H9 (cell line): Measurements from ENCODE around the gene CCT7. TPM values are rescaled to one million over a fixed set of nuclear protein-coding genes. Genes with fewer than 3 reads are reported as not detected.

ENCODE experiments used
- DNase-seq: peaks from one replicate; pipeline ENCODE4 v3.0.0-alpha.2; 2017
- H2AFZ ChIP-seq: one replicate; pipeline ENCODE4 v1.6.1; 2013; ENCODE audit warnings: mild to moderate bottlenecking, low read length, control low read depth, moderate library complexity
- H2AK5ac ChIP-seq: 2 replicates; pipeline ENCODE4 v1.6.1; 2013; ENCODE audit warnings: low read length, control low read depth, mixed read lengths; ENCODE audit not compliant: insufficient read length
- H2BK120ac ChIP-seq: one replicate; pipeline ENCODE4 v1.6.1; 2013; ENCODE audit warnings: low read depth, mild to moderate bottlenecking, low read length, control low read depth, inconsistent platforms; ENCODE audit not compliant: poor library complexity, severe bottlenecking
- H2BK12ac ChIP-seq: 2 replicates; pipeline ENCODE4 v1.6.1; 2013; ENCODE audit warnings: low read length, control low read depth, mixed read lengths, low read depth; ENCODE audit not compliant: insufficient read length
- H2BK15ac ChIP-seq: 2 replicates; pipeline ENCODE4 v1.6.1; 2013; ENCODE audit warnings: low read depth, low read length, control low read depth
- H2BK20ac ChIP-seq: one replicate; pipeline ENCODE4 v1.6.1; 2013; ENCODE audit warnings: low read depth, mild to moderate bottlenecking, low read length, control low read depth, inconsistent platforms; ENCODE audit not compliant: poor library complexity, severe bottlenecking
- H2BK5ac ChIP-seq: 2 replicates; pipeline ENCODE4 v1.6.1; 2013; ENCODE audit warnings: low read length, control low read depth, mixed read lengths; ENCODE audit not compliant: insufficient read length
- H3K14ac ChIP-seq: 2 replicates; pipeline ENCODE4 v1.6.1; 2013; ENCODE audit warnings: low read length, control low read depth; ENCODE audit not compliant: insufficient read depth
- H3K18ac ChIP-seq: 2 replicates; pipeline ENCODE4 v1.6.1; 2013; ENCODE audit warnings: low read depth, mild to moderate bottlenecking, mixed read lengths, low read length, control low read depth; ENCODE audit not compliant: insufficient read length
- H3K23ac ChIP-seq: 2 replicates; pipeline ENCODE4 v1.6.1; 2013; ENCODE audit warnings: low read length, control low read depth, mixed read lengths, low read depth; ENCODE audit not compliant: insufficient read length
- H3K23me2 ChIP-seq: 2 replicates; pipeline ENCODE4 v1.6.1; 2013; ENCODE audit warnings: low read depth, mild to moderate bottlenecking, mixed read lengths, low read length, control low read depth; ENCODE audit not compliant: insufficient read length, poor library complexity, severe bottlenecking
- H3K27ac ChIP-seq: 2 replicates; pipeline ENCODE4 v1.5.1; 2013; ENCODE audit warnings: low read length, control low read depth, mixed read lengths, low read depth; ENCODE audit not compliant: insufficient read length
- H3K27me3 ChIP-seq: 2 replicates; pipeline ENCODE4 v1.6.1; 2013; ENCODE audit warnings: low read length, control low read depth, inconsistent platforms; ENCODE audit not compliant: insufficient read depth
- H3K4ac ChIP-seq: 2 replicates; pipeline ENCODE4 v1.6.1; 2013; ENCODE audit warnings: low read depth, mild to moderate bottlenecking, control low read depth, inconsistent platforms, low read length, moderate library complexity
- H3K4me1 ChIP-seq: 2 replicates; pipeline ENCODE4 v1.6.1; 2013; ENCODE audit warnings: low read length, control low read depth, inconsistent platforms; ENCODE audit not compliant: insufficient read depth
- H3K4me2 ChIP-seq: 2 replicates; pipeline ENCODE4 v1.6.1; 2013; ENCODE audit warnings: low read length, control low read depth, mixed read lengths; ENCODE audit not compliant: insufficient read length, insufficient read depth
- H3K56ac ChIP-seq: 2 replicates; pipeline ENCODE4 v1.6.1; 2013; ENCODE audit warnings: low read depth, mild to moderate bottlenecking, mixed read lengths, low read length, control low read depth; ENCODE audit not compliant: insufficient read length
- H3K79me1 ChIP-seq: 2 replicates; pipeline ENCODE4 v1.6.1; 2013; ENCODE audit warnings: low read depth, mild to moderate bottlenecking, moderate library complexity, low read length, control low read depth, inconsistent platforms; ENCODE audit not compliant: insufficient read depth, poor library complexity, severe bottlenecking
- H3K79me2 ChIP-seq: 2 replicates; pipeline ENCODE4 v1.6.1; 2013; ENCODE audit warnings: low read length, control low read depth, inconsistent platforms; ENCODE audit not compliant: insufficient read depth
- H3K9ac ChIP-seq: 2 replicates; pipeline ENCODE4 v1.6.1; 2013; ENCODE audit warnings: low read length, control low read depth, mixed read lengths; ENCODE audit not compliant: insufficient read length; ENCODE audit errors: extremely low read depth
- H3K9me3 ChIP-seq: one replicate; pipeline ENCODE4 v1.6.1; 2013; ENCODE audit warnings: low read depth, low read length, inconsistent platforms; ENCODE audit not compliant: control insufficient read depth
- H3T11ph ChIP-seq: one replicate; pipeline ENCODE4 v1.6.1; 2013; ENCODE audit warnings: mild to moderate bottlenecking, low read length, control low read depth, inconsistent platforms
- H4K20me1 ChIP-seq: one replicate; pipeline ENCODE4 v1.6.1; 2013; ENCODE audit not compliant: control insufficient read depth, insufficient read length, insufficient read depth
- H4K5ac ChIP-seq: 2 replicates; pipeline ENCODE4 v1.6.1; 2013; ENCODE audit warnings: low read depth, mild to moderate bottlenecking, mixed read lengths, low read length, control low read depth; ENCODE audit not compliant: insufficient read length
- H4K8ac ChIP-seq: replicated peaks from 2 replicates; pipeline ENCODE4 v1.6.1; 2013; ENCODE audit warnings: low read length, control low read depth, mixed read lengths, low read depth; ENCODE audit not compliant: insufficient read length
- H4K91ac ChIP-seq: 2 replicates; pipeline ENCODE4 v1.6.1; 2013; ENCODE audit warnings: low read depth, mild to moderate bottlenecking, moderate library complexity, mixed read lengths, low read length, control low read depth; ENCODE audit not compliant: insufficient read length
- H3K27ac Mint-ChIP-seq, 3 experiments: 2 replicates in 2 of 3; 3 replicates in 1 of 3; pipeline ENCODE4 v1.8.0; 2020 to 2021; ENCODE audit warnings: mixed read lengths in 3 of 3, mild to moderate bottlenecking in 1 of 3, moderate library complexity in 1 of 3
- H3K27me3 Mint-ChIP-seq: 2 replicates; pipeline ENCODE4 v1.8.0; 2021; ENCODE audit warnings: low read depth, mild to moderate bottlenecking, moderate library complexity, mixed read lengths
- H3K36me3 Mint-ChIP-seq, 3 experiments: 2 replicates in 2 of 3; 3 replicates in 1 of 3; pipeline ENCODE4 v1.8.0; 2020 to 2021; ENCODE audit warnings: low read depth in 3 of 3, mixed read lengths in 3 of 3; ENCODE audit not compliant: insufficient read depth in 1 of 3
- H3K4me1 Mint-ChIP-seq, 2 experiments: 2 replicates each; pipeline ENCODE4 v1.8.0; 2020; ENCODE audit warnings: mixed read lengths in 2 of 2
- H3K4me3 Mint-ChIP-seq, 2 experiments: 2 replicates in 1 of 2; 3 replicates in 1 of 2; pipeline ENCODE4 v1.8.0; 2020 to 2021; ENCODE audit warnings: mild to moderate bottlenecking in 2 of 2, mixed read lengths in 2 of 2, moderate library complexity in 1 of 2
- H3K9me3 Mint-ChIP-seq, 2 experiments: 2 replicates in 1 of 2; 3 replicates in 1 of 2; pipeline ENCODE4 v1.8.0; 2020; ENCODE audit warnings: mild to moderate bottlenecking in 2 of 2, mixed read lengths in 2 of 2, moderate library complexity in 1 of 2
- WGBS: extraction: QIAGEN DNeasy Blood & Tissue Kit; methylation state at CpG from one replicate; pipeline ENCODE4 v1.1.7; 2013; ENCODE audit warnings: missing lambda C conversion rate, low lambda C conversion rate, mixed read lengths; ENCODE audit not compliant: insufficient read length; ENCODE audit errors: extremely low coverage; 5-methylcytosine and 5-hydroxymethylcytosine counted together
- total RNA-seq: library from RNA; stranded (reverse); gene quantifications from 2 replicates; pipeline ENCODE4 v1.2.1, GENCODE V29; 2021
- TF ChIP-seq, protein P1 (sequence below): fragments of 200-600 bp; sonication (generic); conservative IDR thresholded peaks from 3 replicates; pipeline ENCODE4 v1.8.0; 2021; ENCODE audit warnings: antibody characterized with exemption, mild to moderate bottlenecking

CCT7 gene
- total RNA-seq, 1 experiment from 2014 or later: 500 TPM

DNA sequence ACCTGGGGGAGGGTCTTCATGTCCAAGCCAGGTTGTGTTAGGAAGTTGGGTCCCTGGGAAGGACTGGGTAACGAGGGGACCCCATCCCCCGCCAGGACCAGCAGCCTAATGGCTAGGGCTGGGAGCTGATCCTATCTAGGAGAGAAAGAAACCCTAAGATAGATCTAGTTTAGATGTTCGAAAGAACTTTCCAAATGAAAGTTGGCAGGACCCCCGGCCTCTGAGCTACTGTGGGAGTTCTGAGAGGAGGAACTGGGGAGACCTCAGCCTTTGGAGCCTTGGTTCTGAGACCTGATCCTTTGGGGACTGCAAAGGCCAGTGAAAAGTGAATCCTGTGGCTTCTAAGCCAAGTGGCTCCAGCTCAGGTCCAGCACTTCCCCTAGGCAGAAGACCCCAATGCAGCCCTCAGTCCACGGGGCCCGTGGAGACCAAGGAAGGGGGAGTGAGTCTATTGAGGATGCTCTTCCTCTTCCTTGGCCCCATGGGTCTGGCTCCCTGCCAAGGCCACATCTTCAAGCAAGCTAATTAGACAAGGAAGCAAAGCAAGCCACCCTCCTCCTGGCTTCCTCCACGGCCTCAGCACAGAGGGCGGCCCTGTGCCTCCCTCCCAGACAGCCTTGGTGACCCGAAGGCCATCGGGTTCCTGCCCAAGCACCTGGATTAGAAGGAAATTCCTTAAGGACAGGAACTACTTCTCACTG is 23.5 kb downstream of the CCT7 start:
- Histone ChIP-seq H4K20me1 (no peaks in the 10 kb centered on the region), H3K4ac (no peak overlapping the region), H3K56ac (no peak overlapping the region), H2BK20ac (no peak overlapping the region), H2BK120ac (no peak overlapping the region), H3K27me3 (no peaks in the 10 kb centered on the region), H3K18ac (no peak overlapping the region), H3K9ac (no peak overlapping the region), H3K14ac (no peak overlapping the region), H3K23me2 (no peaks in the 10 kb centered on the region), H2BK5ac (no peak overlapping the region), H2AFZ (no peak overlapping the region), H3K4me1 (no peaks in the 10 kb centered on the region), H2AK5ac (no peak overlapping the region), H3K79me1 (no peaks in the 10 kb centered on the region), H4K8ac (no peak overlapping the region), H3K79me2 (no peaks in the 10 kb centered on the region), H2BK15ac (no peak overlapping the region), H3K9me3 (no peaks in the 10 kb centered on the region), H3K4me2 (no peak overlapping the region), H3T11ph (no peak overlapping the region), H2BK12ac (no peak overlapping the region), H4K5ac (no peak overlapping the region), H4K91ac (no peak overlapping the region), H3K23ac (no peak overlapping the region), H3K27ac (no peak overlapping the region)
- H3K4me3 Mint-ChIP-seq: no peak overlapping the region
- no CpG with 5 or more reads among the region's 10 CpGs for WGBS
- DNase-seq: no peak
- peaks cover 17 to 18% of the 10 kb centered on the region in 2 experiments for H3K4me1 Mint-ChIP-seq
- no peak overlapping the region for H3K27ac Mint-ChIP-seq
- TF ChIP-seq, protein P1, sequence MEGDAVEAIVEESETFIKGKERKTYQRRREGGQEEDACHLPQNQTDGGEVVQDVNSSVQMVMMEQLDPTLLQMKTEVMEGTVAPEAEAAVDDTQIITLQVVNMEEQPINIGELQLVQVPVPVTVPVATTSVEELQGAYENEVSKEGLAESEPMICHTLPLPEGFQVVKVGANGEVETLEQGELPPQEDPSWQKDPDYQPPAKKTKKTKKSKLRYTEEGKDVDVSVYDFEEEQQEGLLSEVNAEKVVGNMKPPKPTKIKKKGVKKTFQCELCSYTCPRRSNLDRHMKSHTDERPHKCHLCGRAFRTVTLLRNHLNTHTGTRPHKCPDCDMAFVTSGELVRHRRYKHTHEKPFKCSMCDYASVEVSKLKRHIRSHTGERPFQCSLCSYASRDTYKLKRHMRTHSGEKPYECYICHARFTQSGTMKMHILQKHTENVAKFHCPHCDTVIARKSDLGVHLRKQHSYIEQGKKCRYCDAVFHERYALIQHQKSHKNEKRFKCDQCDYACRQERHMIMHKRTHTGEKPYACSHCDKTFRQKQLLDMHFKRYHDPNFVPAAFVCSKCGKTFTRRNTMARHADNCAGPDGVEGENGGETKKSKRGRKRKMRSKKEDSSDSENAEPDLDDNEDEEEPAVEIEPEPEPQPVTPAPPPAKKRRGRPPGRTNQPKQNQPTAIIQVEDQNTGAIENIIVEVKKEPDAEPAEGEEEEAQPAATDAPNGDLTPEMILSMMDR: no peak
- no peaks in the 10 kb centered on the region for H3K27me3 Mint-ChIP-seq
- peaks cover 15 to 47% (median 22%) of the 10 kb centered on the region in 3 experiments; a peak in 6 of 7 replicates for H3K36me3 Mint-ChIP-seq
- no peaks in the 10 kb centered on the region; a peak in 1 of 5 replicates for H3K9me3 Mint-ChIP-seq
